Omental fat pad (tissue), 4 donors: ENCODE results near the gene SYTL1. TPM values are rescaled to one million over a fixed set of nuclear protein-coding genes. Genes with fewer than 3 reads are reported as not detected.
A peak's percentile ranks its signal among the peaks of the same experiment; 100 is the strongest.

Experiments
- ATAC-seq: fragments of 150-250 bp; one replicate; pipeline ENCODE4 v1.9.1; 2016; ENCODE audit warnings: mild to moderate bottlenecking, moderate library complexity; ENCODE audit not compliant: low FRiP score
- DNase-seq: peaks from one replicate; pipeline ENCODE4 v3.0.0-alpha.2; 2019; ENCODE audit warnings: low spot score
- total RNA-seq, 4 donors: library from RNA; depleted of rRNA; stranded (reverse); fragments of >200 nt; gene quantifications; one replicate each; pipeline ENCODE4 v1.1.0, GENCODE V29; 2016
- TF ChIP-seq, protein P1 (sequence below), 3 donors: fragments of 450-650 bp; IDR thresholded peaks; one replicate each; pipeline ENCODE4 v1.5.1; 2016 to 2017; ENCODE audit warnings: antibody characterized with exemption in 3 of 3, mild to moderate bottlenecking in 3 of 3, moderate library complexity in 2 of 3

SYTL1 gene
- total RNA-seq, 4 donors from 2014 or later: 1.2 to 4.3 (median 1.9) TPM

- TF ChIP-seq, protein P1, sequence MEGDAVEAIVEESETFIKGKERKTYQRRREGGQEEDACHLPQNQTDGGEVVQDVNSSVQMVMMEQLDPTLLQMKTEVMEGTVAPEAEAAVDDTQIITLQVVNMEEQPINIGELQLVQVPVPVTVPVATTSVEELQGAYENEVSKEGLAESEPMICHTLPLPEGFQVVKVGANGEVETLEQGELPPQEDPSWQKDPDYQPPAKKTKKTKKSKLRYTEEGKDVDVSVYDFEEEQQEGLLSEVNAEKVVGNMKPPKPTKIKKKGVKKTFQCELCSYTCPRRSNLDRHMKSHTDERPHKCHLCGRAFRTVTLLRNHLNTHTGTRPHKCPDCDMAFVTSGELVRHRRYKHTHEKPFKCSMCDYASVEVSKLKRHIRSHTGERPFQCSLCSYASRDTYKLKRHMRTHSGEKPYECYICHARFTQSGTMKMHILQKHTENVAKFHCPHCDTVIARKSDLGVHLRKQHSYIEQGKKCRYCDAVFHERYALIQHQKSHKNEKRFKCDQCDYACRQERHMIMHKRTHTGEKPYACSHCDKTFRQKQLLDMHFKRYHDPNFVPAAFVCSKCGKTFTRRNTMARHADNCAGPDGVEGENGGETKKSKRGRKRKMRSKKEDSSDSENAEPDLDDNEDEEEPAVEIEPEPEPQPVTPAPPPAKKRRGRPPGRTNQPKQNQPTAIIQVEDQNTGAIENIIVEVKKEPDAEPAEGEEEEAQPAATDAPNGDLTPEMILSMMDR (IDR thresholded peaks at IDR 0.05): no peak
- no peak for DNase-seq
- no peak for ATAC-seq
Observed at GRCh38 chr1:27318136-27318535, 23.7 kb upstream of the SYTL1 start.

DNA sequence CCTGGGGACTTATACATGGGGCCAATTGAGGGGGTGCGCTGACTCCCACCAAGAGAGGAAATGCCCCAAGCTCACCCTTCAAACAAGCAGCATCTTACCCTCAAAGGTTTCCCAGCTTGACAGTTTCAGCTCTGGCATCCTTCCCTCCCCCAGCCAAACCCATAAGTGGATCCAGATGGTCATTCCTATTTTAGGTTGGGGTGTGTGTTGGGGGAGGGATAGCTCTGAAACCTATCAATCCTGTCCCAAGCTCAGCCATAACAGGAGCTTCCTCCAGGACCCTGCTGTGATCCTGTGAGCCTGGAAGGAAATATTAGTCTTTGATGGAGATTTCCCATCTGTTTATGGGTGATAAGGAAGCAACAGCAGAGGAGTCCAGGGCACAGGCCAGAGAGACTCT is 23.2 kb upstream of the SYTL1 start:
- TF ChIP-seq, protein P1 (IDR thresholded peaks at IDR 0.05): no peak
- DNase-seq (no peak), ATAC-seq (no peak)

DNA sequence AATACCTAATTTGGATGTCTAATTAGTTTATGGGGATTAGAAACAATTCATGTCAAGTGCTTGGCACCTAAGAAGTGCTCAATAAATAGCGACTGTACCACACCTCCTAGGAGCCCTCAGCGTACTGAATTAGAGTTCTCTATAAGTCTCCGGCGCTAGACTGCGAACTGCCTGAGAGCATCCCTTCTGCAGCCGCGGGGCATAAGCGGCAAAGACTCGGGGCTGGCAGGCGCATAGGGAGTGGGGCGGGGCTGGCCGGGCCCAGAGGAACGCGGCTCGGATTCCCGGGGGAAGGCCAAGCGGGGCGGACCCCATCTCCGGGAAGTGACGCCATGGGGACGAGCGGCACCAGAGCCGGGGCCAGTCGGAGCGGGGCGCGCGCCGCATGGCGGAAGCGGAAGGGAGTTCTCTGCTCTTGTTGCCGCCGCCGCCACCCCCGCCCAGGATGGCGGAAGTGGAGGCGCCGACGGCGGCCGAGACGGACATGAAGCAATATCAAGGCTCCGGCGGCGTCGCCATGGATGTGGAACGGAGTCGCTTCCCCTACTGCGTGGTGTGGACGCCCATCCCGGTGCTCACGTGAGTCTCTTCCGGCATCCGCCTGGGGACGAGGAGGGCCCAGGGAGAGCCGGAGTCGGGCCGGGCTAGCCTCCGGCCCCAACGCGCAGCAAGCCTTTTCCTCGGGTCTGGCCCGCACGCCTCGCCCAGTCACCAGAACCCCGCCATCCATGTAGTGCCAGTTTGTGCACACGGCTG is 19.8 kb upstream of the SYTL1 start, which contains the start of gene TMEM222:
TSS of gene TMEM222 (plus strand) at position 351 of the 756 bp plus-strand sequence. CDS start at position 386, 35 bp downstream.
- TF ChIP-seq, protein P1 (IDR thresholded peaks at IDR 0.05): no peak
- DNase-seq (peak; percentile 91), ATAC-seq (peak; percentile 99)

GRCh38 chr1:27322569-27323240 is 19.1 kb upstream of the SYTL1 start:
- no peak for DNase-seq
- ATAC-seq: no peak
- TF ChIP-seq, protein P1 (IDR thresholded peaks at IDR 0.05): no peak

- DNase-seq: no peak
- TF ChIP-seq, protein P1 (IDR thresholded peaks at IDR 0.05): no peak
- ATAC-seq: no peak
Observed at GRCh38 chr1:27325286-27325685, 16.5 kb upstream of the SYTL1 start.

DNA sequence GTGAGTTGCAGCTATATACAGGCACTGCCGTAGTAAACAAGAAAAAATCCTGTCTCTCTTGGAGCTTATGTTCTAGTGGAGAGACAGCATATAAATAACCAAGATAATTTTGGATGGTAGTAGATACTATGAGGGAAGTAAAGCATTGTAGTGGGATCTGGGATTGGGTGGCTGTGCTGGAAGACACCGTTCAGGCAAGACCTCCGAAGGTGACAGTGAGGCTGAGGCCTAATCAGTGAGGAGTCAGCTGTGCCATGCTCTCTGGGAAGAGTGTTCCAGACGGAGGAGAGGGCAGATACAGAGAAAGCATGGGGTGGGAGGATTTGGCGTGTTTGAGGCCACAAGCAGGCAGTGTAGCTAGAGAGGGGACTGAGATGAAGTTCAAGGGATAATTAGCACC is 13.9 kb upstream of the SYTL1 start:
- ATAC-seq: no peak
- TF ChIP-seq, protein P1 (IDR thresholded peaks at IDR 0.05): no peak
- no peak for DNase-seq
